ENCODE measurements around the gene ALKBH6. TPM values are rescaled to one million over a fixed set of nuclear protein-coding genes. Genes with fewer than 3 reads are reported as not detected.

The ALKBH6 gene
- total and polyA plus RNA-seq, 9 of the 15 experiments (the other 6 are each of a cell fraction or from before 2014, with no cell fraction given), result 0.67 to 62.0 (median 34.5) TPM

- TF ChIP-seq, protein P1, sequence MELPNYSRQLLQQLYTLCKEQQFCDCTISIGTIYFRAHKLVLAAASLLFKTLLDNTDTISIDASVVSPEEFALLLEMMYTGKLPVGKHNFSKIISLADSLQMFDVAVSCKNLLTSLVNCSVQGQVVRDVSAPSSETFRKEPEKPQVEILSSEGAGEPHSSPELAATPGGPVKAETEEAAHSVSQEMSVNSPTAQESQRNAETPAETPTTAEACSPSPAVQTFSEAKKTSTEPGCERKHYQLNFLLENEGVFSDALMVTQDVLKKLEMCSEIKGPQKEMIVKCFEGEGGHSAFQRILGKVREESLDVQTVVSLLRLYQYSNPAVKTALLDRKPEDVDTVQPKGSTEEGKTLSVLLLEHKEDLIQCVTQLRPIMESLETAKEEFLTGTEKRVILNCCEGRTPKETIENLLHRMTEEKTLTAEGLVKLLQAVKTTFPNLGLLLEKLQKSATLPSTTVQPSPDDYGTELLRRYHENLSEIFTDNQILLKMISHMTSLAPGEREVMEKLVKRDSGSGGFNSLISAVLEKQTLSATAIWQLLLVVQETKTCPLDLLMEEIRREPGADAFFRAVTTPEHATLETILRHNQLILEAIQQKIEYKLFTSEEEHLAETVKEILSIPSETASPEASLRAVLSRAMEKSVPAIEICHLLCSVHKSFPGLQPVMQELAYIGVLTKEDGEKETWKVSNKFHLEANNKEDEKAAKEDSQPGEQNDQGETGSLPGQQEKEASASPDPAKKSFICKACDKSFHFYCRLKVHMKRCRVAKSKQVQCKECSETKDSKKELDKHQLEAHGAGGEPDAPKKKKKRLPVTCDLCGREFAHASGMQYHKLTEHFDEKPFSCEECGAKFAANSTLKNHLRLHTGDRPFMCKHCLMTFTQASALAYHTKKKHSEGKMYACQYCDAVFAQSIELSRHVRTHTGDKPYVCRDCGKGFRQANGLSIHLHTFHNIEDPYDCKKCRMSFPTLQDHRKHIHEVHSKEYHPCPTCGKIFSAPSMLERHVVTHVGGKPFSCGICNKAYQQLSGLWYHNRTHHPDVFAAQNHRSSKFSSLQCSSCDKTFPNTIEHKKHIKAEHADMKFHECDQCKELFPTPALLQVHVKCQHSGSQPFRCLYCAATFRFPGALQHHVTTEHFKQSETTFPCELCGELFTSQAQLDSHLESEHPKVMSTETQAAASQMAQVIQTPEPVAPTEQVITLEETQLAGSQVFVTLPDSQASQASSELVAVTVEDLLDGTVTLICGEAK (IDR thresholded peaks at IDR 0.05), result no peak
- TF ChIP-seq, protein P1 (CRISPR knock-in tag; IDR thresholded peaks at IDR 0.05), result no peak
- TF ChIP-seq IRF2 (CRISPR knock-in tag; IDR thresholded peaks at IDR 0.05) (no peak), KLF10 (CRISPR knock-in tag; IDR thresholded peaks at IDR 0.05) (no peak), ZNF507 (tag; conservative IDR thresholded peaks at IDR 0.05) (no peak), POLR2AphosphoS5 (IDR thresholded peaks at IDR 0.05; ENCODE audit: control insufficient read depth, insufficient read depth, low read depth, low read length) (peak; percentile 52; the same call in 1 of the 2 replicates), POLR2A (conservative IDR thresholded peaks at IDR 0.05) (peak; percentile 79), TAF1 (IDR thresholded peaks at IDR 0.05; ENCODE audit: control insufficient read depth, extremely low read depth, insufficient read depth, low read length, severe bottlenecking) (no peak), CBX3 (IDR thresholded peaks at IDR 0.05; ENCODE audit: borderline replicate concordance in 1 of 2, low read length in 2 of 2) (no peak), ZNF175 (CRISPR knock-in tag; IDR thresholded peaks at IDR 0.05; ENCODE audit: low read depth) (no peak), ZNF184 (CRISPR knock-in tag; IDR thresholded peaks at IDR 0.05) (no peak), PCBP1 (IDR thresholded peaks at IDR 0.05; ENCODE audit: low read depth, low read length, poor library complexity, severe bottlenecking) (no peak), PRMT5 (CRISPR knock-in tag; IDR thresholded peaks at IDR 0.05) (no peak), TEAD1 (CRISPR knock-in tag; IDR thresholded peaks at IDR 0.05) (peak in 1 of 2 experiments; percentile 22; a peak in 1 of 4 replicates), CBX2 (IDR thresholded peaks at IDR 0.05; ENCODE audit: insufficient read depth, low read length, poor library complexity, severe bottlenecking) (no peak), HNRNPK (IDR thresholded peaks at IDR 0.05; ENCODE audit: low read depth, low read length, poor library complexity, severe bottlenecking) (no peak), MTF1 (CRISPR knock-in tag; IDR thresholded peaks at IDR 0.05; ENCODE audit: borderline replicate concordance) (no peak), CSDE1 (IDR thresholded peaks at IDR 0.05) (no peak)
- TF ChIP-seq, protein P2, sequence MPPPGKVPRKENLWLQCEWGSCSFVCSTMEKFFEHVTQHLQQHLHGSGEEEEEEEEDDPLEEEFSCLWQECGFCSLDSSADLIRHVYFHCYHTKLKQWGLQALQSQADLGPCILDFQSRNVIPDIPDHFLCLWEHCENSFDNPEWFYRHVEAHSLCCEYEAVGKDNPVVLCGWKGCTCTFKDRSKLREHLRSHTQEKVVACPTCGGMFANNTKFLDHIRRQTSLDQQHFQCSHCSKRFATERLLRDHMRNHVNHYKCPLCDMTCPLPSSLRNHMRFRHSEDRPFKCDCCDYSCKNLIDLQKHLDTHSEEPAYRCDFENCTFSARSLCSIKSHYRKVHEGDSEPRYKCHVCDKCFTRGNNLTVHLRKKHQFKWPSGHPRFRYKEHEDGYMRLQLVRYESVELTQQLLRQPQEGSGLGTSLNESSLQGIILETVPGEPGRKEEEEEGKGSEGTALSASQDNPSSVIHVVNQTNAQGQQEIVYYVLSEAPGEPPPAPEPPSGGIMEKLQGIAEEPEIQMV (tag; conservative IDR thresholded peaks at IDR 0.05; ENCODE audit: low read depth), result no peak
Measured at GRCh38 chr19:36054119-36054732, 40.2 kb upstream of the ALKBH6 start, which contains the start of gene THAP8 (continued).

Measured in K562 (cell line).